Epithelial cell of umbilical artery (primary cell): ENCODE data around the gene GPR137. TPM values are rescaled to one million over a fixed set of nuclear protein-coding genes. Genes with fewer than 3 reads are reported as not detected.

Experiments
- total RNA-seq: library from RNA; depleted of rRNA; stranded (reverse); fragments of >200 nt; gene quantifications from 2 replicates; pipeline ENCODE4 v1.2.3, GENCODE V29; 2014

Gene GPR137
- total RNA-seq = 6.4 and 7.1 TPM in 2 replicates

DNA sequence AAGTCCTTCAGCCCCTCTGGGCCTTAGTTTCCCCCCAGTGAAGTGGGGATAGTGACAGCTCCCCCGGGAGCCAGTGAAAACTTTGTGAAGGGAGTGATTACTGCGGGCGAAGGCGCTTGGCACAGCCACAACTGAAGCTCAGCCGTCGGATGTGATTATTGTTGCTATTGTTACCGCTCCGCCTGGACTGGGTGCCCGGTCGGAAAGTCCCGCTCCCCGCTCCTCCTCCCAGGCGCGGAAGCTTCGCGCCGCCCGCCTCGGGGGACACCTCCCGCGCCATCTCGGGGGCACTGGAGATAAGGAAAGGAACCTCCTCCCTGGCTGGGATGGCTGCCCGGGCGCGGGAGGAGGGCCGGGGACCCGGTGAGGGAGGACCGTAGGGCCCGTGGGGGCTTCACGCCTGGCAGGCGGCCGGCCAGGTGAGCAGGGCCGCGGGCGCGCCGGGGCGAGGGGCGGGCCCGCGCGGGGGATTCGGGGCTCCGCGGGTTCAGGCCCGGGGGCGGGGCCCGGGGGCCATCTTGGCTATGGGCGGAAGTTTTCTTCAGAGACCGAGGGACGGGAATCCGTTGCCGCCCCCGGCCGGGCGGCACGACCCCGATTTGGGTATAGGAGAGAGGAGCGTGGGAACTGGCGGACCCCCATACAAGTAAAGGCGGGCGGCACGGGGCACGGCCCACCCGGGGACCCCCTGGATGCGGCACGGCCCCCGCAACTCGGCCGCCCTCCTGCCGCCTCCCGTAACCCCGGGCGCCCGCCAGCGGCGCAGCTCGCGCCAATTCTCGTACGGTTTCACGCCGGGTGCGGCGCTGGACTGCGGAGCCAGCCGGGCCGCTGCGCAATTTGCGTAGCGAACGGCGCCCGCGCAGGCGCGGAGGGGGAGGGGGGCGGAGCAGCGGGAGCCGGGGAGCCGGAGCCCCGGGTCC lies at the start of gene GPR137:
Gene GPR137 (plus strand): TSS at position 887 of the 923 bp plus-strand sequence. CDS start 677 bp downstream, outside the sequence.

DNA sequence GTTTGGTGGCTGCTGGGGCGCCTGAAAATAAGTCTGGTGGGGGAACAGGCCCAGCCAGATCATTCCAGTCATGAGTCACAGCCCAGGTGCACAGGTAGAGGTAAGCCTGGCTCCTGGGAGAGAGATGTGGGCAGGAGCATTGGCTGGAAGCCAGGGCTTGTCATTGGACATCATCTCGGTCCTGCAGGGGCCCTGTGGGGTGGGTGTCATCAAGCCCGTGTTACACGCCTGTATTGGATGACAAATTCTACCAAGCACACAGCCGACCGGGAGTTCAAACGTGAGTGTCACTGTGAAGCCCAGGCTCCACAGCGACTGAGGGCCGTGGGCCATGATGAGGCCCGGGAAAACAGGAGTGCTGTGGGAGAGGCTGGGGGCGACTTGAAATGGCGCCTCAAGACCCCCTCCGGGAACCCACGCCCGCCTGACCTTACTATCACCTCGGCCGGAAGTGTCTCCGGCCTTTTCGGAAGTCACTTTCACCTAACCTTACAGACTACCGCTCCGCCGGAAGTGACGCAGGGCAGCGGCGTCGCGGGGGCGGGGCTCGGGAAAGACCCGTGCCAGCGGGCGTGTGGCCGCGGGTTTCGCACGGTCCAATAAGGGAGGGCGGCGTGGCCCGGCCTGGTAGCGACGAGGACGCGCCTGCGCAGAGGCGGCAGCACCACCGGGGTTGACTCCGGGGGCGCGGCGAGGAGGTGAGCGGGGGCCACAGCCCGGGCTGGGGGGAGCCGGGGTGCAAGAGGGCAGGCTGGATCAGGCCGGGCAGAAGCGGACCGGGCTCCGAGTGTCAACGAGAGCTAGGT lies 45.0 kb upstream of the GPR137 start, which contains the start of gene FKBP2:
Gene FKBP2 (plus strand): TSS at position 661 of the 806 bp plus-strand sequence. CDS start 1,293 bp downstream, outside the sequence.

GRCh38 chr11:64246871-64247728 lies 38.5 kb upstream of the GPR137 start, which contains the start of gene PPP1R14B:
Gene PPP1R14B, minus strand, starts transcription at chr11:64246943. Its CDS starts 270 bp downstream, at chr11:64246673.

GRCh38 chr11:64251016-64251752 lies 34.5 kb upstream of the GPR137 start, which contains the start of gene PLCB3:
Gene PLCB3, plus strand, starts transcription at chr11:64251530. Its CDS starts 120 bp downstream, at chr11:64251650.

DNA sequence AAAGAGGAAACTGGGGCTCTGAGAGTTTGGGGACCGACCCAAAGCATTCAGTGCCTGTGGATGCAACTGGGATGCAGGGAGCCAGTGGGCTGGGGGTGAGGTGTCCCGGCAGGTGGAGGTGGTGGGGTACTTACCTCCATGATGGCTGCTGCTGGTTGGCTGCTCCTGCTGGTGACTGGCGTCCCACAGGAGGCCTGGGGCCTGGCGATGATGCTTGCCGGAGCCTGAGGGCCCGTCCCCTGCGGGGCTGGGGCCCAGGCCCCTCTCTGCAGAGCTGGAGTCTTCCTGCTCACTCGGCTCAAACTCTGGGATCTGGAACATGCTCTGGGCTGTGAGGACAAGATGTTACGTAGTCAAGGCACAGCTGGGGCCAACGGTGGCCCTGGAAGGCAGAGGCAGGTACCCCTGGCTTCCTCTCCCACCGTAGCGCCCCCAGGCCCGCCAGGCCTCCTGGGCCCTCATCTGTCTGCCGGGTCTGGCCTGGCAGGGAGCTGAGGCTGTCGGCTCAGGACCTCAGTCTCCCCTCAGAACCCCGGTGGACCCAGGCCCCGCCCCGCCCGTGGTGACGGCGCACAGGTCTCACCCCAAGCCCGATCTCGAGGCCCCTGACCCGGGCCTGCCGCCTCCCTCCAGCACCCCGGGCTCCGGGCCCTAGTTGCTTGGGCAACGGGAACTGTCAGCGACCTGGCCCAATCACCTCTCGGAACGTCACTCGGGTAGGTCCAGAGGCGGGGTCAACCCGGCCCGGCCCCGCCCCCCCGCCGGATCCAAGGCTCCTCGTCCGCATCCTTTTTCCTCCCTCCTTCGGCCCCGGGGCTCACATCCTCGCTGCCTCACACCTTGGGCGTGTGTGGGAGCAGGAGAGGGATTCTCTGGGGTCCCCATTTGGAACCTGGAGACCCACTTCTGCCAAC lies 1.3 kb upstream of the GPR137 start, which contains the start of gene BAD:
Gene BAD (minus strand): TSS at position 618 of the 914 bp plus-strand sequence. CDS start 297 bp downstream, at position 321.

GRCh38 chr11:64291262-64291751 lies 5.7 kb downstream of the GPR137 start, which contains the start of gene KCNK4:
Gene KCNK4, plus strand, starts transcription at chr11:64291302. Its CDS starts 1,717 bp downstream, at chr11:64293019.

DNA sequence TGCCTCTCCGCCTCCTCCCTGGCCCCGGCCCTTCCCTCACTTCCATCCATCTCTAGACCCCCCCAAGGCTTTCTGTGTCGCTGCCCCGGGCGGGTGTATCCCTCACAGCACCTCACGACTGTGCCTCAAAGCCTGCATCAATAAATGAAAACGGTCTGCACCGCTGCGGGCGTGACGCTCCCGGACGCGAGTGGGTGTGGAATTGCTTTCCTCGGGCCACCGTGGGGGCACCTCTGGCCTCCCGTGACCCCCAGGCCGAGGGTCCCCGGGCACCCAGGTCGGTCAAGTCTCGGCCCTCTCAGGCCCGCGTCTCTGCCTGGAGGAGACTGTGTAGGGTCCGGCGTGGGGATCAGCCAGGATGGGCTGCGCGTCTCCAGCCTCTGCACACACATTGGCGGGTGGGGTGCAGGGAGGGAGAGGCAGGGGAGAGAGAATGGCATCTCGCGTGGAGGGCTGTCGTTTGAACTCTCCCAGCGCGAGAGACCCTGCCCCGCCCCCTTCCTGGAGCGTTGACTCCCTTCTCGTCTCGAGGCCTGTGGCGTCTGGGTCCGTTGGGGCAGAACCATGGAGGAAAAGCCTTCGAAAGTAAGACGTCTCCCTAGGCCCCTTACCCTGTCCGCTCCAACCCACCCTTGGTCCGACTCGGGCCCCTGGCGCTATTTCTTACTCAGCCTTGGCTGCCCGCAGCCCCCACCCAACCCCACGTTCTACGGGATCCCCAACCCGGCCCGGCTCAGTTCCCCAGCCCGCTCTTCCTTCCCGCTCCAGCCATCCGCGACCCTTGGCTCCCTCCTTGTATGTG lies 14.4 kb downstream of the GPR137 start, which contains the start of gene CATSPERZ:
Gene CATSPERZ (plus strand): TSS at position 512 of the 802 bp plus-strand sequence. CDS start 53 bp downstream, at position 565.

GRCh38 chr11:64305075-64305690 lies 19.5 kb downstream of the GPR137 start, which contains the start of gene ESRRA:
Gene ESRRA, plus strand, starts transcription at chr11:64305524. Its CDS starts 1,656 bp downstream, at chr11:64307180.

GRCh38 chr11:64317325-64317960 lies 31.8 kb downstream of the GPR137 start, which contains the start of gene TRMT112:
Gene TRMT112, minus strand, starts transcription at chr11:64317559. Its CDS starts 33 bp downstream, at chr11:64317526.

DNA sequence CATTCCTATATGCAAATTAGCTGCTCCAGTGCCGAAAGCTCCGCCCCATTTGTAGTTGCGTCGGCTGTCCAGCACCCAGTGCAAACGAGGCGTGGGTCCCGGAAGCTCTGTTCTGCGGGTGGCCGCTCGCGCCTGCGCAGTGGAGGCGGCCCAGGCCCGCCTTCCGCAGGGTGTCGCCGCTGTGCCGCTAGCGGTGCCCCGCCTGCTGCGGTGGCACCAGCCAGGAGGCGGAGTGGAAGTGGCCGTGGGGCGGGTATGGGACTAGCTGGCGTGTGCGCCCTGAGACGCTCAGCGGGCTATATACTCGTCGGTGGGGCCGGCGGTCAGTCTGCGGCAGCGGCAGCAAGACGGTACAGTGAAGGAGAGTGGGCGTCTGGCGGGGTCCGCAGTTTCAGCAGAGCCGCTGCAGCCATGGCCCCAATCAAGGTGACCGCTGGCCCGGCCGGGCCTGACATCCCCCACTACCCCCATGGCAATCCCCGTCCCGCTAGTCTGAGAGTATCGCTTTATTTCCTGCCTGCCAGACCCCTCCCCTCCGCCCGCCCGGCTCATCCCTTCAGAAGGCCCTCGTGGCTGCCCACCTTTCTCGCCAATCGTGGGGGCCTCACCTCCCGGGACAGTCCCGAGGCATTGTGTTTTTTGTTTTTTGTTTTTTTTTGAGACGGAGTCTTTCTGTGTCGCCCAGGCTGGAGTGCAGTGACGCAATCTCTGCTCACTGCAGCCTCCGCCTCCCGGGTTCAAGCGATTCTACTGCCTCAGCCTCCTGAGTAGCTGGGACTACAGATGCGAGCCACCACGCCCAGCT lies 32.5 kb downstream of the GPR137 start, which contains the start of gene PRDX5:
Gene PRDX5 (plus strand): TSS at position 161 of the 805 bp plus-strand sequence. CDS start 95 bp downstream, at position 256.

Other genes starting within 250 kb of the GPR137 start
- not detected in 2 replicates for gene FLRT1, start 249.9 kb upstream of the GPR137 start, total RNA-seq
- 17.5 and 32.5 TPM in 2 replicates for gene MACROD1, start 119.7 kb upstream of the GPR137 start, total RNA-seq
- 212 and 226 TPM in 2 replicates for gene STIP1, start 99.7 kb upstream of the GPR137 start, total RNA-seq
- gene FERMT3, start 79.1 kb upstream of the GPR137 start, total RNA-seq = 8.1 and 22.2 TPM in 2 replicates
- 22.6 and 63.7 TPM in 2 replicates for gene TRPT1, start 59.7 kb upstream of the GPR137 start, total RNA-seq
- gene NUDT22, start 59.6 kb upstream of the GPR137 start, total RNA-seq = 53.3 and 61.4 TPM in 2 replicates
- 4.3 and 7.8 TPM in 2 replicates for gene DNAJC4, start 55.3 kb upstream of the GPR137 start, total RNA-seq
- 7.6 and 10.7 TPM in 2 replicates for gene VEGFB, start 51.3 kb upstream of the GPR137 start, total RNA-seq
- 41.0 and 56.8 TPM in 2 replicates for gene FKBP2, start 44.8 kb upstream of the GPR137 start, total RNA-seq
- 264 and 362 TPM in 2 replicates for gene PPP1R14B, start 38.9 kb upstream of the GPR137 start, total RNA-seq
- 51.3 and 68.1 TPM in 2 replicates for gene PLCB3, start 34.3 kb upstream of the GPR137 start, total RNA-seq
- 63.1 and 68.2 TPM in 2 replicates for gene BAD, start 1.2 kb upstream of the GPR137 start, total RNA-seq
- gene KCNK4, start 5.5 kb downstream of the GPR137 start, total RNA-seq = under 0.01 and 0.30 TPM in 2 replicates
- 0.61 TPM in 1 of 2 replicates, not detected in the other for gene CATSPERZ, start 14.5 kb downstream of the GPR137 start, total RNA-seq
- 43.6 and 52.3 TPM in 2 replicates for gene ESRRA, start 19.7 kb downstream of the GPR137 start, total RNA-seq
- gene TRMT112, start 31.7 kb downstream of the GPR137 start, total RNA-seq = 294 and 605 TPM in 2 replicates
- gene PRDX5, start 32.3 kb downstream of the GPR137 start, total RNA-seq = 287 and 290 TPM in 2 replicates
- 1.3 and 1.7 TPM in 2 replicates for gene CCDC88B, start 54.4 kb downstream of the GPR137 start, total RNA-seq
- 35.3 and 35.7 TPM in 2 replicates for gene RPS6KA4, start 73.3 kb downstream of the GPR137 start, total RNA-seq